ENCODE measurements around the gene HAPLN3. TPM values are rescaled to one million over a fixed set of nuclear protein-coding genes. Genes with fewer than 3 reads are reported as not detected.

The HAPLN3 gene
- total and polyA plus RNA-seq, 2 donors (not counting 3 experiments of a cell fraction or from before 2014, with no cell fraction given), result 57.6 to 130 TPM

- Histone ChIP-seq H3K36me3 (ENCODE audit: control insufficient read depth in 2 of 2, extremely low read depth in 1 of 2, insufficient read depth in 2 of 2, low read length in 2 of 2) (no peaks in the 10 kb centered on the region), H3K9me1 (replicated peaks; ENCODE audit: control insufficient read depth, extremely low read depth, insufficient read depth, low read length) (no peaks in the 10 kb centered on the region), H3K27ac (ENCODE audit: insufficient read depth, low read depth, low read length) (no peak overlapping the region), H3K9me3 (replicated peaks; ENCODE audit: control insufficient read depth, insufficient read depth, low read length) (no peaks in the 10 kb centered on the region), H3K4me2 (ENCODE audit: insufficient read depth, low read length) (no peak overlapping the region), H3K4me1 (ENCODE audit: control insufficient read depth, extremely low read depth, insufficient read depth, low read length) (no peaks in the 10 kb centered on the region), H3K79me2 (ENCODE audit: control insufficient read depth, insufficient read depth, low read length) (no peaks in the 10 kb centered on the region), H3K4me3 (replicated peaks in 1 of 3; ENCODE audit: insufficient read depth in 1 of 3, low read depth in 1 of 3, low read length in 3 of 3) (no peak overlapping the region), H2AFZ (ENCODE audit: low read depth, low read length) (no peak overlapping the region), H3K9ac (replicated peaks; ENCODE audit: extremely low read depth, insufficient read depth, low read length) (no peak overlapping the region), H3K27me3 (ENCODE audit: control insufficient read depth in 2 of 2, insufficient read depth in 2 of 2, low read length in 2 of 2) (no peaks in the 10 kb centered on the region), H4K20me1 (replicated peaks; ENCODE audit: control insufficient read depth, extremely low read depth, insufficient read depth, low read length) (no peaks in the 10 kb centered on the region)
- DNase-seq (ENCODE audit: low read depth, low spot score), result no peak
- no peak for FAIRE-seq
- intact Hi-C loops (cut with micrococcal nuclease), result no loop called here
- ChIA-PET CTCF (no interaction called here), POLR2A (no interaction called here)
- dilution Hi-C loops (cut with MboI; ENCODE audit: extremely low pct_ligation_motif_present, low sequenced_read_pairs), result no loop called here
- BruUV-seq (replicated peaks), result no TSS peak
- TF ChIP-seq POLR2A (IDR thresholded peaks at IDR 0.05; ENCODE audit: low read depth, low read length) (no peak), CTCF (IDR thresholded peaks at IDR 0.05; ENCODE audit: extremely low read depth in 1 of 2, insufficient read depth in 1 of 2, low read depth in 1 of 2, low read length in 2 of 2) (no peak), FOS (IDR thresholded peaks at IDR 0.05; ENCODE audit: borderline replicate concordance, insufficient read depth, low read length) (no peak), POLR2AphosphoS5 (IDR thresholded peaks at IDR 0.05; ENCODE audit: insufficient read depth, low read depth, low read length) (no peak), MAX (IDR thresholded peaks at IDR 0.05; ENCODE audit: insufficient read depth, insufficient read length) (no peak), JUN (IDR thresholded peaks at IDR 0.05; ENCODE audit: borderline replicate concordance, insufficient read depth, insufficient read length, low read depth) (no peak), MYC (IDR thresholded peaks at IDR 0.05; ENCODE audit: low read depth, low read length) (no peak), GATA2 (IDR thresholded peaks at IDR 0.05; ENCODE audit: insufficient read depth, insufficient read length, low read depth, low read length) (no peak)
These were observed 37.0 kb upstream of the HAPLN3 start for GRCh38 chr15:88932271-88932874.
